ENCODE measurements around the gene CCL20.
A peak's percentile ranks its signal among the peaks of the same experiment; 100 is the strongest.
"Not testable (repeated sequence)": the region's sequence is repeated elsewhere in the genome, so short reads cannot be mapped to it uniquely, and the experiment has no call there.

Gene CCL20

GRCh38 chr2:227834916-227835650 is 21.4 kb downstream of the CCL20 start:
- no peak for DNase-seq

- DNase-seq = not testable (repeated sequence)
Measured at GRCh38 chr2:227839339-227840129, 25.9 kb downstream of the CCL20 start.

GRCh38 chr2:227846831-227847230 is 33.2 kb downstream of the CCL20 start:
- no peak for DNase-seq

- no peak for DNase-seq
Measured at GRCh38 chr2:227848146-227848545, 34.5 kb downstream of the CCL20 start.

- DNase-seq = no peak
Measured at GRCh38 chr2:227848586-227848985, 34.9 kb downstream of the CCL20 start.

GRCh38 chr2:227849906-227850305 is 36.3 kb downstream of the CCL20 start:
- no peak for DNase-seq

- no peak for DNase-seq
Measured at GRCh38 chr2:227853204-227853629, 39.6 kb downstream of the CCL20 start.

- DNase-seq = no peak
Measured at GRCh38 chr2:227853765-227854271, 40.2 kb downstream of the CCL20 start.

GRCh38 chr2:227855440-227855839 is 41.8 kb downstream of the CCL20 start:
- no peak for DNase-seq

- no peak for DNase-seq
Measured at GRCh38 chr2:227856697-227857096, 43.1 kb downstream of the CCL20 start.

- no peak for DNase-seq
Measured at GRCh38 chr2:227860221-227860641, 46.6 kb downstream of the CCL20 start.

GRCh38 chr2:227861011-227861410 is 47.4 kb downstream of the CCL20 start:
- no peak for DNase-seq

- peak; percentile 7 for DNase-seq
Measured at GRCh38 chr2:227862227-227862740, 48.6 kb downstream of the CCL20 start.

GRCh38 chr2:227862741-227863588 is 49.3 kb downstream of the CCL20 start:
- DNase-seq = no peak

GRCh38 chr2:227864161-227864756 is 50.6 kb downstream of the CCL20 start:
- DNase-seq = no peak

- DNase-seq = no peak
Measured at GRCh38 chr2:227865291-227865690, 51.6 kb downstream of the CCL20 start.
